ENCODE data around the gene TNFAIP2. TPM values are rescaled to one million over a fixed set of nuclear protein-coding genes. Genes with fewer than 3 reads are reported as not detected.
"Not testable (repeated sequence)": the region's sequence is repeated elsewhere in the genome, so short reads cannot be mapped to it uniquely, and the experiment has no call there.

The TNFAIP2 gene
- polyA plus RNA-seq, 3 donors: 29.9 to 42.4 (median 34.5) TPM

GRCh38 chr14:103107455-103107854, 15.8 kb upstream of the TNFAIP2 start:
- DNase-seq: no peak

GRCh38 chr14:103107941-103108748, 15.1 kb upstream of the TNFAIP2 start:
- no peak for DNase-seq

- no peak for DNase-seq
Observed at GRCh38 chr14:103108749-103109207, 14.5 kb upstream of the TNFAIP2 start.

- no peak for DNase-seq
Observed at GRCh38 chr14:103109535-103110441, 13.5 kb upstream of the TNFAIP2 start.

GRCh38 chr14:103110681-103111231, 12.5 kb upstream of the TNFAIP2 start:
- DNase-seq: no peak

GRCh38 chr14:103111232-103111868, 11.9 kb upstream of the TNFAIP2 start:
- DNase-seq: no peak

- no peak for DNase-seq
Observed at GRCh38 chr14:103112400-103113243, 10.6 kb upstream of the TNFAIP2 start.

- DNase-seq: no peak
Observed at GRCh38 chr14:103113303-103113702, 10.0 kb upstream of the TNFAIP2 start.

GRCh38 chr14:103113774-103114173, 9.5 kb upstream of the TNFAIP2 start:
- DNase-seq: no peak

GRCh38 chr14:103115086-103115679, 8.1 kb upstream of the TNFAIP2 start:
- not testable (repeated sequence) for DNase-seq

GRCh38 chr14:103115845-103116572, 7.3 kb upstream of the TNFAIP2 start:
- DNase-seq: no peak

GRCh38 chr14:103116636-103117035, 6.6 kb upstream of the TNFAIP2 start:
- no peak for DNase-seq

GRCh38 chr14:103117499-103117898, 5.8 kb upstream of the TNFAIP2 start:
- DNase-seq: not testable (repeated sequence)

- DNase-seq: no peak
Observed at GRCh38 chr14:103118018-103118662, 5.1 kb upstream of the TNFAIP2 start.

GRCh38 chr14:103118663-103119404, 4.4 kb upstream of the TNFAIP2 start:
- DNase-seq: no peak

GRCh38 chr14:103119527-103119926, 3.7 kb upstream of the TNFAIP2 start:
- not testable (repeated sequence) for DNase-seq

- no peak for DNase-seq
Observed at GRCh38 chr14:103121121-103121845, 2.0 kb upstream of the TNFAIP2 start.

All from renal pelvis (tissue), 4 donors.